Umbilical cord (tissue), 1 donor: ENCODE results near the gene TAS2R8. TPM values are rescaled to one million over a fixed set of nuclear protein-coding genes. Genes with fewer than 3 reads are reported as not detected.

Experiments
- total RNA-seq: library from RNA; depleted of rRNA; stranded (reverse); fragments of >200 nt; gene quantifications from one replicate; pipeline ENCODE4 v1.2.3, GENCODE V29; 2014; ENCODE audit warnings: low replicate concordance; ENCODE audit not compliant: insufficient read depth

The TAS2R8 gene
- total RNA-seq, 1 donor from 2014 or later: 1.7 TPM

Other genes starting within 250 kb of the TAS2R8 start
- gene MAGOHB, start 193.7 kb downstream of the TAS2R8 start, total RNA-seq: 29.1 TPM
- 2.4 TPM for gene STYK1, start 133.2 kb downstream of the TAS2R8 start, total RNA-seq
- 121 TPM for gene YBX3, start 84.0 kb downstream of the TAS2R8 start, total RNA-seq
- 2.9 TPM for gene TAS2R7, start 4.7 kb downstream of the TAS2R8 start, total RNA-seq
- gene TAS2R9, start 2.9 kb upstream of the TAS2R8 start, total RNA-seq: 1.7 TPM
- 2.6 TPM for gene TAS2R10, start 19.1 kb upstream of the TAS2R8 start, total RNA-seq
- 3.9 TPM for gene PRR4, start 42.2 kb upstream of the TAS2R8 start, total RNA-seq
- gene PRH1, start 77.0 kb upstream of the TAS2R8 start, total RNA-seq: 9.6 TPM
- 5.3 TPM for gene TAS2R13, start 102.3 kb upstream of the TAS2R8 start, total RNA-seq
- gene PRH2, start 122.0 kb upstream of the TAS2R8 start, total RNA-seq: 1.4 TPM
- 21.4 TPM for gene TAS2R14, start 132.0 kb upstream of the TAS2R8 start, total RNA-seq
- 5.8 TPM for gene TAS2R50, start 179.6 kb upstream of the TAS2R8 start, total RNA-seq
- 8.2 TPM for gene TAS2R20, start 191.0 kb upstream of the TAS2R8 start, total RNA-seq
- 21.9 TPM for gene TAS2R19, start 215.3 kb upstream of the TAS2R8 start, total RNA-seq
- gene TAS2R31, start 224.1 kb upstream of the TAS2R8 start, total RNA-seq: 32.5 TPM